Measurements from ENCODE around the gene SPEF2. TPM values are rescaled to one million over a fixed set of nuclear protein-coding genes. Genes with fewer than 3 reads are reported as not detected.

SPEF2 gene
- total RNA-seq, 2 donors from 2014 or later = 1.9 to 16.2 TPM

DNA sequence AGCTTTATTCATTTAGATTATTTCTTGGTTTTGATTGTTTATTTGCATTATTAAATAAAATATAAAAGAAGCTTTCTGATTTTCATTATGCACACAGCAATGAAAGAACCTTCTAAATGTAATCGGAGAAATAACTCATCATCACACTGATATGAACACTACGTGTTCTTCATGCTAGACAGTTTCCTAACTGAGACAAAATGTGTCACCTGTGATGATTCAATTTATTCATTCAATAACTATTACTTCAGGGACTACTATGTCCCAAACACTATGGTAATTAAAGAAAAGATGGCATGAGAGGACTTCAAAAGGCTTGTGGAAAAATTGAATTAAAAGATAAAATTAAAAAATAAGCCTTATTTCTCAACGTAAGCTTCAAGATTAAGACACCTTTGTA lies 118.1 kb downstream of the SPEF2 start:
- ATAC-seq (ENCODE audit: insufficient number of reproducible peaks, low FRiP score, low read depth) (no peak), DNase-seq (ENCODE audit: low spot score) (no peak)
- Histone ChIP-seq H3K4me1 (ENCODE audit: control insufficient read depth in 1 of 2, low read depth in 2 of 2) (no peaks in the 10 kb centered on the region), H3K36me3 (no peaks in the 10 kb centered on the region), H3K27me3 (replicated peaks; ENCODE audit: insufficient read depth) (no peaks in the 10 kb centered on the region), H3K27ac (no peak overlapping the region), H3K4me3 (no peak overlapping the region), H3K9me3 (no peaks in the 10 kb centered on the region)
- TF ChIP-seq, protein P1, sequence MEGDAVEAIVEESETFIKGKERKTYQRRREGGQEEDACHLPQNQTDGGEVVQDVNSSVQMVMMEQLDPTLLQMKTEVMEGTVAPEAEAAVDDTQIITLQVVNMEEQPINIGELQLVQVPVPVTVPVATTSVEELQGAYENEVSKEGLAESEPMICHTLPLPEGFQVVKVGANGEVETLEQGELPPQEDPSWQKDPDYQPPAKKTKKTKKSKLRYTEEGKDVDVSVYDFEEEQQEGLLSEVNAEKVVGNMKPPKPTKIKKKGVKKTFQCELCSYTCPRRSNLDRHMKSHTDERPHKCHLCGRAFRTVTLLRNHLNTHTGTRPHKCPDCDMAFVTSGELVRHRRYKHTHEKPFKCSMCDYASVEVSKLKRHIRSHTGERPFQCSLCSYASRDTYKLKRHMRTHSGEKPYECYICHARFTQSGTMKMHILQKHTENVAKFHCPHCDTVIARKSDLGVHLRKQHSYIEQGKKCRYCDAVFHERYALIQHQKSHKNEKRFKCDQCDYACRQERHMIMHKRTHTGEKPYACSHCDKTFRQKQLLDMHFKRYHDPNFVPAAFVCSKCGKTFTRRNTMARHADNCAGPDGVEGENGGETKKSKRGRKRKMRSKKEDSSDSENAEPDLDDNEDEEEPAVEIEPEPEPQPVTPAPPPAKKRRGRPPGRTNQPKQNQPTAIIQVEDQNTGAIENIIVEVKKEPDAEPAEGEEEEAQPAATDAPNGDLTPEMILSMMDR (IDR thresholded peaks at IDR 0.05) = no peak

DNA sequence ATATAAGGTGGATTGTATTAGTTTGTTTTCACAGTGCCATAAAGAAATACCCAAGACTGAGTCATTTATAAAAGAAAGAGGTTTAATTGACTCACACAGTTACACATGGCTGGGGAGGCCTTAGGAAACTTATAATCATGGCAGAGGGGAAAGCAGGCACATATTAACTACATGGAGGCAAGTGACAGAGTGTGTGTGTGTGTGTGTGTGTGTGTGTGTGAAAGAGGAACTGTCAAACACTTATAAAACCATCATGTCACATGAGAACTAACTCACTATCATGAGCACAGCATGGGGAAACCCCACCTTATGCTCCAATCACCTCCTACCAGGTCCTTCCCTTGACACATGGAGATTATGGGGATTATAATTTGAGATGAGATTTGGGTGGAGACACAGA lies 118.6 kb downstream of the SPEF2 start:
- no peaks in the 10 kb centered on the region for H3K4me1 ChIP-seq (ENCODE audit: control insufficient read depth in 1 of 2, low read depth in 2 of 2)
- H3K9me3 ChIP-seq = no peaks in the 10 kb centered on the region
- no peak overlapping the region for H3K4me3 ChIP-seq
- no peak overlapping the region for H3K27ac ChIP-seq
- H3K36me3 ChIP-seq = no peaks in the 10 kb centered on the region
- TF ChIP-seq, protein P1 (IDR thresholded peaks at IDR 0.05) = no peak
- DNase-seq (ENCODE audit: low spot score) (no peak), ATAC-seq (ENCODE audit: insufficient number of reproducible peaks, low FRiP score, low read depth) (no peak)
- no peaks in the 10 kb centered on the region for H3K27me3 ChIP-seq (replicated peaks; ENCODE audit: insufficient read depth)

DNA sequence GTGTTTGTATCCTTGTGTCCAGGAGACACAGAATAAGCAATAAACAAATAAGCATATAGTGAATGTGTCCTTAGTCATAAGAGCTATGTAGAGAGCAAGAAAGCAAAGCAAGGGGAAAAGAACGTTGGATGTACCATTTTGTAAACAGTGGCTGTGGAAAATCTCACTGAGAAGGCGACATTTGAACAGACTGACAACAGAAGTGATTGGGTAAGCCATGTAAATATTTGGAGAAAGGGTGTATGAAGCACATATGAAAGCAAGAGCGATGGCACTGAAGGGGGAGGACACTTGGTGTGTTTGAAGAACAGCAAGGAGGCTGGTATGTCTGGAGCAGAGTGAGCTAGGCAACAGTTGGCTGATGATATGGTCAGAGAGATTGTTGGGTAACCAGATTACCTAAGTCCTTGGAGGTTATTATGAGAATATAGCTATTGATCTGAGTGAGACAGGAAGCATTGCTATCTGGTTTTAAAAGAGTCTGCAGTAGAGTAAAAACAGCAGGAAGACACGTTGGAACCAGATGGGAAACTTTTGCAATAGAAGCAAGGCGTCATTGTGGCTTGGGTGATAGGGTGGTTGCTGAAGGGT lies 123.6 kb downstream of the SPEF2 start:
- Histone ChIP-seq H3K36me3 (no peaks in the 10 kb centered on the region), H3K4me3 (no peak overlapping the region), H3K4me1 (ENCODE audit: control insufficient read depth in 1 of 2, low read depth in 2 of 2) (no peaks in the 10 kb centered on the region), H3K27me3 (replicated peaks; ENCODE audit: insufficient read depth) (no peaks in the 10 kb centered on the region), H3K9me3 (no peaks in the 10 kb centered on the region), H3K27ac (no peak overlapping the region)
- DNase-seq (ENCODE audit: low spot score) (no peak), ATAC-seq (ENCODE audit: insufficient number of reproducible peaks, low FRiP score, low read depth) (no peak)
- TF ChIP-seq, protein P1 (IDR thresholded peaks at IDR 0.05) = no peak

DNA sequence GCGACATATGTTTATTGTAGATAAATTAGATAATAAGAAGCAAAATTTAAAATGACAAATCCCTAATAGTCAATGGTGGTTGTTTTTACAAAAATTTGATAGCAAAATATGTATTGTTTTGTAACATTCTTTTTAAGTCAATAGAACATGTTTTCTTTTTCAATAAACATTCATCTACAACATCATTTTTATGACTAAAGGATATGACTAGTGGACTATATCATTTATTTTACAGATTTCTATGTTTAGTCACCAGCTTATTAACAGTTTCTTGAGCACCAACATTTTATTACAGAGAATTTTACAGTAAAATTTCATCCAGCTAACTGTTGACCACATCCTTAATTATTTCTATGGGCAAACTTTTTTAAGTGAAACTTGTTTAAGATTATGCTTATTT lies 124.3 kb downstream of the SPEF2 start:
- no peaks in the 10 kb centered on the region for H3K27me3 ChIP-seq (replicated peaks; ENCODE audit: insufficient read depth)
- no peak for ATAC-seq (ENCODE audit: insufficient number of reproducible peaks, low FRiP score, low read depth)
- TF ChIP-seq, protein P1 (IDR thresholded peaks at IDR 0.05) = no peak
- H3K4me1 ChIP-seq (ENCODE audit: control insufficient read depth in 1 of 2, low read depth in 2 of 2) = no peaks in the 10 kb centered on the region
- no peaks in the 10 kb centered on the region for H3K9me3 ChIP-seq
- no peak overlapping the region for H3K4me3 ChIP-seq
- no peaks in the 10 kb centered on the region for H3K36me3 ChIP-seq
- H3K27ac ChIP-seq = no peak overlapping the region
- DNase-seq (ENCODE audit: low spot score) = no peak

DNA sequence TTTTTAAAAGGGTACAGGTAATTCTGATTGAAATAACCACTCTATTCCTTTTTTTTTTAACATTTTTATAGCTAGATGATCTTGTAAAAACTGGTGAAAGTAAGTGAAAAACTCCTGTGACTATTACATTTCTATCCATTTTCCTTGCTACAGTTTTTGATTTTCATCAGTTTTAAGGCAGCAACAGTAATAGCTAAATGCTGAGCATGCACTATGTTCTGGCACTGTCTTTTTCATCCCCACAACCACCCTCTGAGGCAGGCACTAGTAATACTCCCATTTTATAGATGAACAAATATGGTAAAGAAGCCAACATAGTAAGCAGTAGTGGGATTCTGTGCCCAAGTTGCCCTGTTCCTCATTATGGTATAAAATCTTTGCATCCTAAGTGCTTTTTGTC lies 126.0 kb downstream of the SPEF2 start:
- TF ChIP-seq, protein P1 (IDR thresholded peaks at IDR 0.05) = no peak
- no peaks in the 10 kb centered on the region for H3K9me3 ChIP-seq
- no peaks in the 10 kb centered on the region for H3K36me3 ChIP-seq
- no peak overlapping the region for H3K27ac ChIP-seq
- H3K4me3 ChIP-seq = no peak overlapping the region
- ATAC-seq (ENCODE audit: insufficient number of reproducible peaks, low FRiP score, low read depth) (no peak), DNase-seq (ENCODE audit: low spot score) (no peak)
- no peaks in the 10 kb centered on the region for H3K27me3 ChIP-seq (replicated peaks; ENCODE audit: insufficient read depth)
- no peaks in the 10 kb centered on the region for H3K4me1 ChIP-seq (ENCODE audit: control insufficient read depth in 1 of 2, low read depth in 2 of 2)

All from thoracic aorta (tissue), 2 donors.